ENCODE measurements around the gene CT47C1. TPM values are rescaled to one million over a fixed set of nuclear protein-coding genes. Genes with fewer than 3 reads are reported as not detected.

The CT47C1 gene
- total RNA-seq, 1 experiment from 2014 or later, result 0.07 TPM

DNA sequence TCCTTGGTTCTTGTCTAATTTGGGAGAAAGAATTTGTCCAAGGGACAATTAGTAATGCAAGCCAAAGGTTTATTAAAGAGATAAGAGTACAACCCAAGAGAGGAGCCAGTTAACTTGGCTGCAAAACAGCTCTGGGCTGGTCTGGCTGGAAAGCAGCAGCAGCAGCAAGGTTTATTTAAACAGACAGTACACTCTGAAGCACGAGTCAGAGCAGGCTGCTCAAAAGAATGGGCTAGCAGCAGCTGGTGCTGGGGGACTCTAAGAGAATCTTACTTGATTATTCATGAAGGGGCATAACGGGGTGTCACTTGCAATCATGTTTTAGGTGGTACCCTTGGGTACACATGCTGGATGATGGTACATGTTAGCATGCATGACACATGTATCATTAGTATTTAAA, 17.1 kb upstream of the CT47C1 start:
- no peak overlapping the region for H3K4me3 ChIP-seq (ENCODE audit: low read length)
- no peaks in the 10 kb centered on the region for H3K79me2 ChIP-seq (ENCODE audit: low read length)
- H3K27ac ChIP-seq (ENCODE audit: low read length), result no peak overlapping the region
- no peaks in the 10 kb centered on the region for H4K20me1 ChIP-seq (ENCODE audit: low read length)
- H3K27me3 ChIP-seq (ENCODE audit: low read length), result no peaks in the 10 kb centered on the region
- ChIA-PET CTCF (no interaction called here), POLR2A (ENCODE audit: unreplicated experiment) (interaction anchor here (0.5 kb wide), 1 partner anchor 388 kb away, joined by 3 read pairs; no protein-coding TSS in a partner anchor)
- no peak overlapping the region for H3K9ac ChIP-seq (ENCODE audit: low read length)
- H3K36me3 ChIP-seq (ENCODE audit: low read depth, low read length), result no peaks in the 10 kb centered on the region
- TF ChIP-seq, protein P1, sequence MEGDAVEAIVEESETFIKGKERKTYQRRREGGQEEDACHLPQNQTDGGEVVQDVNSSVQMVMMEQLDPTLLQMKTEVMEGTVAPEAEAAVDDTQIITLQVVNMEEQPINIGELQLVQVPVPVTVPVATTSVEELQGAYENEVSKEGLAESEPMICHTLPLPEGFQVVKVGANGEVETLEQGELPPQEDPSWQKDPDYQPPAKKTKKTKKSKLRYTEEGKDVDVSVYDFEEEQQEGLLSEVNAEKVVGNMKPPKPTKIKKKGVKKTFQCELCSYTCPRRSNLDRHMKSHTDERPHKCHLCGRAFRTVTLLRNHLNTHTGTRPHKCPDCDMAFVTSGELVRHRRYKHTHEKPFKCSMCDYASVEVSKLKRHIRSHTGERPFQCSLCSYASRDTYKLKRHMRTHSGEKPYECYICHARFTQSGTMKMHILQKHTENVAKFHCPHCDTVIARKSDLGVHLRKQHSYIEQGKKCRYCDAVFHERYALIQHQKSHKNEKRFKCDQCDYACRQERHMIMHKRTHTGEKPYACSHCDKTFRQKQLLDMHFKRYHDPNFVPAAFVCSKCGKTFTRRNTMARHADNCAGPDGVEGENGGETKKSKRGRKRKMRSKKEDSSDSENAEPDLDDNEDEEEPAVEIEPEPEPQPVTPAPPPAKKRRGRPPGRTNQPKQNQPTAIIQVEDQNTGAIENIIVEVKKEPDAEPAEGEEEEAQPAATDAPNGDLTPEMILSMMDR (conservative IDR thresholded peaks at IDR 0.05; ENCODE audit: low read depth, low read length), result no peak
- TF ChIP-seq EZH2phosphoT487 (IDR thresholded peaks at IDR 0.05; ENCODE audit: borderline replicate concordance, low read length), result no peak
- TF ChIP-seq EZH2 (IDR thresholded peaks at IDR 0.05; ENCODE audit: low read length, unreplicated experiment), result no peak
- intact Hi-C loops (cut with micrococcal nuclease), result no loop called here
- H3F3A ChIP-seq (ENCODE audit: low read length, unreplicated experiment), result no peaks in the 10 kb centered on the region
- DNase-seq (no peak), ATAC-seq (no peak)
- H3K4me1 ChIP-seq (ENCODE audit: insufficient read depth, low read length), result no peaks in the 10 kb centered on the region
- H3K9me2 ChIP-seq (replicated peaks; ENCODE audit: low read length), result no peaks in the 10 kb centered on the region
- no peak overlapping the region for H2AFZ ChIP-seq (ENCODE audit: low read length)
- H3K4me2 ChIP-seq (ENCODE audit: low read length), result no peak overlapping the region
- H3K9me3 ChIP-seq (ENCODE audit: low read length), result no peaks in the 10 kb centered on the region
- no TSS peak for BruUV-seq (replicated peaks)

DNA sequence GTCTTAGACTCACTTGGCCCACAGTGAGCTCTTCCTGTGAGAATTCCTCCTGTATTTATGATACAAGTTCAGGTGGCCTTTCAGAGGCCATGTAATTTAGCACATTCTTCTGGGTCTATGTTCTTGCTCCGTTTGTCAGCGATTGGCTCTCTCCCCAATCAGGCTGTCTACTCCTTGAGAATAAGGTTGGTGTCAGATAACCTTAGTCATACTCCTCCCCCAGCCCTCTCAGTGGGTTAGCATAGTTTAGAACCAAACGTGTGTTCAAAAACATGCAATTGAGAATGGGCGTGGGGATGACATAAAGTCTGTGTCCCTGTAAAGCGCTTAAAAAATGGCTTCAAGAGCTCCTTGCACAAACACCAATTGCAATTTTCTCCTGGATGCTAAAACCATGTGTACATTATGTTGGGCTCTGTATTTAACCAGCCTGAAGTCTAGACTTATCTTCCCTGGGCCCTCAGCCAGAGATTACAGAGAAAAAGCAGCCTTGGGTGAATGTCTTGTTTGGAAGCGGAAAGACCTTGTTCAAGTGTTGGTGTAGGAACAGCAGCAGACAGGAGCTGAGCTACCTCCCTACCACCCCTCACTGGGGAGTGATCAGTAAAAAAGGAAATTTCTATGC, 9.9 kb upstream of the CT47C1 start:
- no peaks in the 10 kb centered on the region for H3K79me2 ChIP-seq (ENCODE audit: low read length)
- H3K4me1 ChIP-seq (ENCODE audit: insufficient read depth, low read length), result peaks cover 9% of the 10 kb centered on the region
- DNase-seq (peak; percentile 34), ATAC-seq (peak; percentile 38)
- no peak overlapping the region for H2AFZ ChIP-seq (ENCODE audit: low read length)
- no peak for TF ChIP-seq EZH2phosphoT487 (IDR thresholded peaks at IDR 0.05; ENCODE audit: borderline replicate concordance, low read length)
- TF ChIP-seq, protein P1 (conservative IDR thresholded peaks at IDR 0.05; ENCODE audit: low read depth, low read length), result no peak
- TF ChIP-seq EZH2 (IDR thresholded peaks at IDR 0.05; ENCODE audit: low read length, unreplicated experiment), result no peak
- H3K4me2 ChIP-seq (ENCODE audit: low read length), result no peak overlapping the region
- H3K9ac ChIP-seq (ENCODE audit: low read length), result no peak overlapping the region
- no peaks in the 10 kb centered on the region for H3K9me3 ChIP-seq (ENCODE audit: low read length)
- no peaks in the 10 kb centered on the region for H3F3A ChIP-seq (ENCODE audit: low read length, unreplicated experiment)
- H4K20me1 ChIP-seq (ENCODE audit: low read length), result no peaks in the 10 kb centered on the region
- ChIA-PET CTCF (interaction anchor here (0.6 to 1.1 kb wide), 2 partner anchors 10 to 58 kb away, joined by 3 read pairs; no protein-coding TSS in a partner anchor), POLR2A (ENCODE audit: unreplicated experiment) (no interaction called here)
- H3K4me3 ChIP-seq (ENCODE audit: low read length), result no peak overlapping the region
- no peaks in the 10 kb centered on the region for H3K27me3 ChIP-seq (ENCODE audit: low read length)
- H3K36me3 ChIP-seq (ENCODE audit: low read depth, low read length), result no peaks in the 10 kb centered on the region
- intact Hi-C loops (cut with micrococcal nuclease), result no loop called here
- no TSS peak for BruUV-seq (replicated peaks)
- no peak overlapping the region for H3K27ac ChIP-seq (ENCODE audit: low read length)
- H3K9me2 ChIP-seq (replicated peaks; ENCODE audit: low read length), result no peaks in the 10 kb centered on the region

DNA sequence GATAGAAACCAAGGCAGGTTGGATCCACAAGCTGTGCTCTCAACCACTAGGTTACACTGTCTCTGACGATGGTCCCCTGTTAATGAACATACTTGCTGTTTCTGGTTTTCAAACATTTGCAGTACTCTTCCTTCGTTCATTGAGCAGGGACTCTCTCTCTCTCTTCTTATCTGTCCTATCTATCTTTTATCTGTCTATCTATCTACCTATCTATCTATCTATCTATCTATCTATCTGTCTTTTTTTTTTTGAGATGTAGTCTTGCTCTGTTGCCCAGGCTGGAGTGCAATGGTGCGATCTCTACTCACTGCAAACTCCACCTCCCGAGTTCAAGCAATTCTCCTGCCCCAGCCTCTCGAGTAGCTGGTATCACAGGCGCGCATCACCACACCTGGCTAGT, 9.4 kb upstream of the CT47C1 start:
- Histone ChIP-seq H3K4me1 (ENCODE audit: insufficient read depth, low read length) (peaks cover 9% of the 10 kb centered on the region), H3K27me3 (ENCODE audit: low read length) (no peaks in the 10 kb centered on the region), H3K9me3 (ENCODE audit: low read length) (no peaks in the 10 kb centered on the region), H2AFZ (ENCODE audit: low read length) (no peak overlapping the region), H3K36me3 (ENCODE audit: low read depth, low read length) (no peaks in the 10 kb centered on the region), H3K9me2 (replicated peaks; ENCODE audit: low read length) (no peaks in the 10 kb centered on the region), H3K9ac (ENCODE audit: low read length) (no peak overlapping the region), H3K79me2 (ENCODE audit: low read length) (no peaks in the 10 kb centered on the region), H3K4me3 (ENCODE audit: low read length) (no peak overlapping the region), H3F3A (ENCODE audit: low read length, unreplicated experiment) (no peaks in the 10 kb centered on the region), H3K4me2 (ENCODE audit: low read length) (no peak overlapping the region), H3K27ac (ENCODE audit: low read length) (no peak overlapping the region), H4K20me1 (ENCODE audit: low read length) (no peaks in the 10 kb centered on the region)
- DNase-seq, result no peak
- ATAC-seq, result no peak
- ChIA-PET POLR2A (ENCODE audit: unreplicated experiment) (no interaction called here), CTCF (interaction anchor here (0.6 kb wide), 1 partner anchor 10 kb away, joined by 3 read pairs; no protein-coding TSS in a partner anchor)
- no TSS peak for BruUV-seq (replicated peaks)
- intact Hi-C loops (cut with micrococcal nuclease), result no loop called here
- TF ChIP-seq, protein P1 (conservative IDR thresholded peaks at IDR 0.05; ENCODE audit: low read depth, low read length), result no peak
- TF ChIP-seq EZH2 (IDR thresholded peaks at IDR 0.05; ENCODE audit: low read length, unreplicated experiment), result no peak
- TF ChIP-seq EZH2phosphoT487 (IDR thresholded peaks at IDR 0.05; ENCODE audit: borderline replicate concordance, low read length), result no peak

Data from PC-3 (cell line).